ENCODE data around the gene CUEDC1. TPM values are rescaled to one million over a fixed set of nuclear protein-coding genes. Genes with fewer than 3 reads are reported as not detected.

The CUEDC1 gene
- total and polyA plus RNA-seq, 9 of the 15 experiments (the other 6 are each of a cell fraction or from before 2014, with no cell fraction given) = 0.20 to 4.1 (median 1.6) TPM; not detected in 1

DNA sequence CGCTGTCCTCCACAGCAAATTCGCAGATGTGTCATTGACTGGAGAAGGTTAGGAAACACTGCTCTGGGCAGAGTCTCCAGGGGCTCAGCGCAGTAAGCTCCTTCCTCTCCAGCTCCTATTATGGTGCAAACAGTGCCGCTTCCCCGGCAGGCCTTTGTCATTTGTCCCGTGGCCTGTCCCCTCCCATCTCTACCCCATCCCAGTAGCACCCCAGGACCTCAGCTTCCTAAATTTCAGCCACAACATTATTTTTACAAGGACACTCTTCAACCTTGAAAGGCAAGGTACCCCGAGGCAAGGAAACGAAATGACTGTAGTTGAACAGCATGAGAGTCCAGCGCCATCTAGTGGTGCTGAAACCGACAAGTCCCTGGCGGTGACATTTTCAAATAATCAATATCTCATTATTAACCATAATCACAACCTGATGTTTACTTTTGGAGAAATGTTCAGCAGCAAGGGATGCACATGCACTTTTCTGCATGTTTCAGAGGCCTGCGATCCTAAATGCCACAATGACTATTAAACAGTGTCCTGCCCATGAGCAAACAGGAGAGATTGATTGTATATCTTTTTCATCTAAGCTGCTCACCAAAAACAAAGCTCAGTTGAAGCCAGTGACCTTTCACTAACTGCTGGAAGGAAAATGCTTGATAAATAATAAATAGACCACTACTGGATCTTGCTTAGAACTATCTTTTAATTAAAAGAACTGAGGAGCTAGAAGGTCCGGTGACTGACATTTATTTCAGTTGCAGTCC lies 121.9 kb downstream of the CUEDC1 start (continued):
- TF ChIP-seq, protein P1, sequence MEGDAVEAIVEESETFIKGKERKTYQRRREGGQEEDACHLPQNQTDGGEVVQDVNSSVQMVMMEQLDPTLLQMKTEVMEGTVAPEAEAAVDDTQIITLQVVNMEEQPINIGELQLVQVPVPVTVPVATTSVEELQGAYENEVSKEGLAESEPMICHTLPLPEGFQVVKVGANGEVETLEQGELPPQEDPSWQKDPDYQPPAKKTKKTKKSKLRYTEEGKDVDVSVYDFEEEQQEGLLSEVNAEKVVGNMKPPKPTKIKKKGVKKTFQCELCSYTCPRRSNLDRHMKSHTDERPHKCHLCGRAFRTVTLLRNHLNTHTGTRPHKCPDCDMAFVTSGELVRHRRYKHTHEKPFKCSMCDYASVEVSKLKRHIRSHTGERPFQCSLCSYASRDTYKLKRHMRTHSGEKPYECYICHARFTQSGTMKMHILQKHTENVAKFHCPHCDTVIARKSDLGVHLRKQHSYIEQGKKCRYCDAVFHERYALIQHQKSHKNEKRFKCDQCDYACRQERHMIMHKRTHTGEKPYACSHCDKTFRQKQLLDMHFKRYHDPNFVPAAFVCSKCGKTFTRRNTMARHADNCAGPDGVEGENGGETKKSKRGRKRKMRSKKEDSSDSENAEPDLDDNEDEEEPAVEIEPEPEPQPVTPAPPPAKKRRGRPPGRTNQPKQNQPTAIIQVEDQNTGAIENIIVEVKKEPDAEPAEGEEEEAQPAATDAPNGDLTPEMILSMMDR (IDR thresholded peaks at IDR 0.05 in 2 of 3, conservative IDR thresholded peaks at IDR 0.05 in 1 of 3; ENCODE audit: insufficient read depth in 2 of 3, low read depth in 1 of 3, low read length in 3 of 3) = peak; percentile 87 to 91 (median 90)
- TF ChIP-seq ESRRA (IDR thresholded peaks at IDR 0.05; ENCODE audit: borderline replicate concordance, low read depth) = peak; percentile 73
- no peak for TF ChIP-seq ZEB2 (IDR thresholded peaks at IDR 0.05)
- TF ChIP-seq SMARCA4 (IDR thresholded peaks at IDR 0.05) = no peak
- TF ChIP-seq SMC3 (conservative IDR thresholded peaks at IDR 0.05; ENCODE audit: insufficient read depth, low read depth, low read length) = peak; percentile 52; the same call in 1 of the 2 replicates
- no peak for TF ChIP-seq SRSF1 (IDR thresholded peaks at IDR 0.05; ENCODE audit: low read depth, low read length)
- TF ChIP-seq ZNF212 (CRISPR knock-in tag; IDR thresholded peaks at IDR 0.05) = no peak
- TF ChIP-seq RCOR1 (IDR thresholded peaks at IDR 0.05; ENCODE audit: borderline replicate concordance in 1 of 2, low read depth in 2 of 2, low read length in 2 of 2) = 0 out of 4 replicates have a peak, but pooled peaks of 1 of the 2 experiments have one; percentile 8
- TF ChIP-seq NFXL1 (CRISPR knock-in tag; IDR thresholded peaks at IDR 0.05) = no peak
- TF ChIP-seq, protein P2, sequence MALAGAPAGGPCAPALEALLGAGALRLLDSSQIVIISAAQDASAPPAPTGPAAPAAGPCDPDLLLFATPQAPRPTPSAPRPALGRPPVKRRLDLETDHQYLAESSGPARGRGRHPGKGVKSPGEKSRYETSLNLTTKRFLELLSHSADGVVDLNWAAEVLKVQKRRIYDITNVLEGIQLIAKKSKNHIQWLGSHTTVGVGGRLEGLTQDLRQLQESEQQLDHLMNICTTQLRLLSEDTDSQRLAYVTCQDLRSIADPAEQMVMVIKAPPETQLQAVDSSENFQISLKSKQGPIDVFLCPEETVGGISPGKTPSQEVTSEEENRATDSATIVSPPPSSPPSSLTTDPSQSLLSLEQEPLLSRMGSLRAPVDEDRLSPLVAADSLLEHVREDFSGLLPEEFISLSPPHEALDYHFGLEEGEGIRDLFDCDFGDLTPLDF (CRISPR knock-in tag; IDR thresholded peaks at IDR 0.05) = no peak
- no peak for TF ChIP-seq ZNF282 (CRISPR knock-in tag; IDR thresholded peaks at IDR 0.05)
- no peak for TF ChIP-seq ASH1L (IDR thresholded peaks at IDR 0.05; ENCODE audit: borderline replicate concordance, low read depth, partially characterized antibody)
- no peak for TF ChIP-seq ZNF239 (CRISPR knock-in tag; IDR thresholded peaks at IDR 0.05)
- TF ChIP-seq SRSF9 (IDR thresholded peaks at IDR 0.05; ENCODE audit: borderline replicate concordance, low read depth, low read length) = no peak
- TF ChIP-seq ZC3H11A (IDR thresholded peaks at IDR 0.05; ENCODE audit: low read depth, low read length) = no peak
- TF ChIP-seq OTX1 (CRISPR knock-in tag; IDR thresholded peaks at IDR 0.05) = no peak
- no peak for TF ChIP-seq GABPA (tag; conservative IDR thresholded peaks at IDR 0.05; ENCODE audit: low read depth)
- no peak for TF ChIP-seq ZKSCAN1 (IDR thresholded peaks at IDR 0.05; ENCODE audit: low read depth, low read length)
- TF ChIP-seq STAG1 (CRISPR knock-in tag; IDR thresholded peaks at IDR 0.05; ENCODE audit: borderline replicate concordance) = peak; percentile 12; the same call in 1 of the 2 replicates
- no peak for TF ChIP-seq HDAC6 (IDR thresholded peaks at IDR 0.05; ENCODE audit: low read depth, low read length)
- no peak for TF ChIP-seq U2AF1 (optimal IDR thresholded peaks at IDR 0.05; ENCODE audit: low read depth, low read length)
- TF ChIP-seq GTF2A2 (tag; IDR thresholded peaks at IDR 0.05) = no peak
- no peak for TF ChIP-seq SMAD4 (CRISPR knock-in tag; conservative IDR thresholded peaks at IDR 0.05)
- TF ChIP-seq, protein P3, sequence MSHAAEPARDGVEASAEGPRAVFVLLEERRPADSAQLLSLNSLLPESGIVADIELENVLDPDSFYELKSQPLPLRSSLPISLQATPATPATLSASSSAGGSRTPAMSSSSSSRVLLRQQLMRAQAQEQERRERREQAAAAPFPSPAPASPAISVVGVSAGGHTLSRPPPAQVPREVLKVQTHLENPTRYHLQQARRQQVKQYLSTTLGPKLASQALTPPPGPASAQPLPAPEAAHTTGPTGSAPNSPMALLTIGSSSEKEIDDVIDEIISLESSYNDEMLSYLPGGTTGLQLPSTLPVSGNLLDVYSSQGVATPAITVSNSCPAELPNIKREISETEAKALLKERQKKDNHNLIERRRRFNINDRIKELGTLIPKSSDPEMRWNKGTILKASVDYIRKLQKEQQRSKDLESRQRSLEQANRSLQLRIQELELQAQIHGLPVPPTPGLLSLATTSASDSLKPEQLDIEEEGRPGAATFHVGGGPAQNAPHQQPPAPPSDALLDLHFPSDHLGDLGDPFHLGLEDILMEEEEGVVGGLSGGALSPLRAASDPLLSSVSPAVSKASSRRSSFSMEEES (CRISPR knock-in tag; IDR thresholded peaks at IDR 0.05) = no peak
- no peak for TF ChIP-seq NFE2 (IDR thresholded peaks at IDR 0.05; ENCODE audit: low read depth)
- no peak for TF ChIP-seq DPF2 (IDR thresholded peaks at IDR 0.05)
- no peak for TF ChIP-seq BMI1 (IDR thresholded peaks at IDR 0.05; ENCODE audit: low read length)
